Measurements from ENCODE around the gene TBC1D32.

GRCh38 chr6:121310495-121310894 is 23.8 kb downstream of the TBC1D32 start:
- no peak for TF ChIP-seq CTCF (IDR thresholded peaks at IDR 0.05)
- no peak for TF ChIP-seq POLR2A (IDR thresholded peaks at IDR 0.05)
- no peak for TF ChIP-seq POLR2AphosphoS5 (IDR thresholded peaks at IDR 0.05)
